HK-2 (cell line): ENCODE measurements around the gene METTL4.
A peak's percentile ranks its signal among the peaks of the same experiment; 100 is the strongest.
"Not testable (repeated sequence)": the region's sequence is repeated elsewhere in the genome, so short reads cannot be mapped to it uniquely, and the experiment has no call there.

Experiments used
- DNase-seq: peaks from one replicate; pipeline ENCODE4 v3.0.0-alpha.2; 2018; ENCODE audit not compliant: unreplicated experiment

METTL4 gene

DNA sequence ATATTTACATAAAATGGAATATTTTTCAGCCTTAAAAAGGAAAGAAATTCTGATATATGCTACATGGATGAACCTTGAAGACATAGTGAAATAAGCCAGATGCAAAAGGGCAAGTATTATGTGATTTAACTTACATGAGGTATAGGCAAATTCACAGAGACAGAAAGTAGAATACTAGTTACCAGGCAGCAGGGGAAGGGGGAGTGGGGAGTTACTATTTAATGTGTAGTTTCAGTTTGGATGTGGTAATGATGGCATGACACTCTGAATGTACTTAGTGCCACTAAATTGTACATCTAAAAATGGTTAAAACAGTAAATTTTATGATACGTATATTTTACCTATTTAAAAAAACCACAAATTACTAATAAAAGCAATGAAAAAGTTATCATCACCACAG, 12.1 kb downstream of the METTL4 start:
- DNase-seq: no peak

DNA sequence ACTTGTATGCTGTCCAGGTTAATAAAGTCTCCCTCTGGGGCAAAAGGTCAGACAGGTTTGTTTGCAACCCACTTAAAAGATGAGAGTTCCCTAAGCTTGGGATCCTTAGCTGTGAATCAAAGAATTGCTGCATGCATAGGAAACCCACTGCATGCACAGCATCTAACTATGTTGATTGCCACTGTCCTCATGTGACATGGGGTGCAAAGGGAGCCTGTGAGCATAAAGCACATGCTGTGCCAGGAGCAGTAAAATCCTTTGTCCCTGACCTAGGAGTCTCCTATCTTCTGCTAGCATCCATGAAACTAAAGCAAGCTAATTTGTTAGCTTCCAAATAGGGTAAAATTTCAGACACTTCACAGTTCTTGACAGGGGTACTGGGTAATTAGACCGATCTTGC, 13.8 kb downstream of the METTL4 start:
- DNase-seq: no peak

DNA sequence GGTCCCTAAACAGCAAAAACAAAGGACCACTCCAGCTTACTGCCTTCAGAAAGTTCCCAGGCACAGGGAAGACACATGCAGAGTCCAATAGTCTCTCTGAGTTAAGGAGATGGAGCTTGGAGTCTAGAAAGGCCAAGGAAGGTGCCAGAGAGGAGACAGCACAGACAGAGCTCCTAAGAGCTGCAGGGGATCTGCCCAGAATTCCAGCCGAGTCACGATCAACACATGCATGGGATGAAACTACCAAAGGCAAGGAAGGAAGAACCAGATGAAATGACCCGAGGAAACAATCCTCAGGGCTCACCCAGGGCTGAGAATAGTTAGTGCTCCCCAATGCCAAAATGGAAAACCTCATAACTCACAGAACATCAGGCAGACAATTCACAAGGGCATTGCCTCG, 15.4 kb downstream of the METTL4 start:
- no peak for DNase-seq

DNA sequence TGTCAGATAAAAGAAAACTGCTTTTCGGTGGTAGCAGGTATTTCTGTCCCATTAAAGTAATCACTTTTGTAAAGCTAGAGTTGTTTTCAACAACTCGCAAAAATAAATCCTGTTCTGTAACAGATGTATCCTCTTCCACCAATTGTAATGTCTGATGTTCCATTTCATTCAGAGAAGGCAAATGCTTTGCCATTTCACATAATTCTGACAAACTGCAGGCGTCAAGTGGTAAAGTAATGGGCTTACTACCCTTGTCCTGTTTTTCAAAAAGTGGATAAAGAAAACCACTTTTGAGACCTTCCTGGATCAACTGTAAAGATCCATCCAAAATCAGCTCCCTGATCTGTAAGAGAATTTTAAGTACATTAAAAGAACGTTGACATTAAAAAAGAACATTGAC, 16.6 kb downstream of the METTL4 start:
- no peak for DNase-seq

DNA sequence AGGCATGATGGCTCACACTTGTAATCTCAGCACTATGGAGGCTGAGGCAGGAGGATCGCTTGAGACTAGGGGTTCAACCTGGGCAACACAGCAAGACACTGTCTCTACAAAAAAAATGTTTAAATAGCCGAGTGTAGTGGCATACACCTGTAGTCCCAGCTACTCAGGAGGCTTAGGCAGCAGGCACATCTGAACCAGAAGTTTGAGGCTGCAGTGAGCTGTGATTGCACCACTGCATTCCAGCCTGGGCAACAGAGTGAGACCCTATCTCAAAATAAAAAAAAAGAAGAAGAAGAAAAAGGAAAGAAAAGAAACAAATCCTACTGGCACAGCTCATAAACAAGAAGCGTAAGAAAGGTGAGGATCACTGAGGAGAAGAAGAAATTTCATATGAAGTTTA, 19.9 kb downstream of the METTL4 start:
- no peak for DNase-seq

DNA sequence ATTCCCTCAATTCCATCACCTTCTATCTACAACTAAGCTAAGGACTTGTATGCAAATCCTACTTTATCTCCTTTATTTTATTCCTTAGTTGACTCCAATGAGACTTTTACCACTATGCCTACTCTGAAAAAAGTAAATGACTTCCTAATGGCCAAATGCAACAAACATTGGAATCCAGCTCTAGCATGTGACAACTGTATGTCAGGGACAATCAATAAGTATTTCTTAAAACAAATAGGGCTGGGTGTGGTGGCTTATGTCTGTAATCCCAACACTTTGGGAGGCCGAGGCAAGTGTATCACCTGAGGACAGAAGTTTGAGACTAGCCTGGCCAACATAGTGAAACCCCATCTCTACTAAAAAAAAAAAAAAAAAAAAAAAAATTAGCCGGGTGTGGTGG, 21.8 kb downstream of the METTL4 start:
- DNase-seq: no peak

DNA sequence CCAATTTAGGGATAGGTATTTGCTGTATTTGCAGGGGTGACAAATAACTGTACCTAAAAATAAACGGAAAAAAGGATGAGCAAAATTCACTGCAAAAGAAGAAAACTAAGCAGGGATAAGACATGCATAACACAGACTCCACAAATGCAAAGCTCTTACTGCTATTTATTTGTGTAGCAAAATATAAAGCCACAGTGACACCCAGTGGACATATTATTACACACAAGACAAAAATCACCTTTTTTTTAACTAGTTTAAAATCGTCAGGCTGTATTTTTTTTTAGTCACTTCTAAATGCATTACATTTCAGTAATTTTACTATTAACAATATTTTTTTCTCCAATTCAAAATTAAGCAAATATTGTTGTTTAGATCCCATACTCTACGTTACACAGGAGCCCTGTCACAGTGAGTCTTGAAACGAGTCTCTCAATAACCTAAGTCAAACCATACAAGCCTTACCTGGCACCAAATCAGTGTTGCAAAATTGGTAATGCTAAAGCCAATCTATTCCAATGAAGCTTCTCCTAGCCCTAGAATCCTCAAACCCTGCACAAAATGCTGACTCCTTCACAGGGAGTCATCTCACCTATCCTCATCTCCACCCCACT, 23.7 kb downstream of the METTL4 start:
- DNase-seq: no peak

DNA sequence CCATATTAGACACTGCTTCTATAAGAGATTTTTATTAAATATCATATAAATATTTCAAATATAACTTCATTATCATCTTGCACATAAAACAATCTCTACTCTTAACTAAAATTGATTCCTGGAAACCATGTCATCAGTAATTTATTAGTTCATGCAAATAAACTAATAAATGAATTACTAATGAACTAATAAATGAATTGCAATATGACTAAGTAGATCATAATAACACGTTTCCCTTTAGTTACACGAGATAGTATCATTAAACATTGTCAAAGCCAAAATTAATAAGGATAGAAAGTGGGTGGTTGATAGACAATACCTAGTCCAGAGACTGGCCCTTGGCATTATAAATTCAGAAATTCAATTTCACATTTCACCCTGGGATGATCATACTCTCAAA, 26.1 kb downstream of the METTL4 start:
- no peak for DNase-seq

DNA sequence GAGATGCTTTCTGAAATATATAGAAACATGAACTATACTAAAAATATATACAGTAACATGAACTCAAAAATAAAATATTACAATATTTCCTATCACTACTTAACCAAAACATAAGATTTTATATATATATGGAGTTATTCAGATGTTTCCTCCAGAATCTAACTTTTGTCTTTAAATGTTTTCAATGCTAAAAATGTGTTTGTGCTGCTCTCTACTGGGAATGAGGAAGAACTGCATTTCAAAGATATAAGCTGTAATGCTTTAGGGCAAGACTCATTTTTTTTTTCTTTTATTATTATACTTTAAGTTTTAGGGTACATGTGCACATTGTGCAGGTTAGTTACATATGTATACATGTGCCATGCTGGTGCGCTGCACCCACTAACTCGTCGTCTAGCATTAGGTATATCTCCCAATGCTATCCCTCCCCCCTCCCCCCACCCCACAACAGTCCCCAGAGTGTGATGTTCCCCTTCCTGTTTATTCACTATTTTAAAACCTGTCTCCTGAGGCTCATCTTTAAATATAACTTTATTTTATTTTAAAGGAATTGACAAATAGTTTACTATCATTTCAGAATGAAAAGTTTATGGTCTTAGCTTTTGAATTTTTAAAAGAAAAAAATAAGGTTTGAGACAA, 29.3 kb downstream of the METTL4 start:
- DNase-seq: not testable (repeated sequence)

DNA sequence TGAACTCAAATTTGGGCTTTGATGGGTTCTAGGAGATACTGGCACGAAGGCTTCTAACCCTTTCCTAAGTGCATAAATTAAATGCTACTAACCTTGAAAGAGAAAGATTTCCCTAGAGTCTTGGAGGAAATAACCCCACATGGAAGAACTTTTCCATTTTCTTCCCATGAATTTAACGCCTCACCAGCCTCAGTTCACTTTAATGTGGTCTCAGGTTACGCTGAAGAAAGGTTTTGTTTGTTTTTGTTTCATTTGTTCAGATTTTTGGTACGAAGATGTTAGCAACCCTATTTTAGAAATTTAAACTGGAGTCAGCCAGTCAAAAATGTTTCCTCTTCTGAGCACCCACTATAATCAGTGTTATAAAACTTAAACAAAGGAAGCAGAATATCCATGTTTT, 30.7 kb downstream of the METTL4 start:
- DNase-seq: no peak

DNA sequence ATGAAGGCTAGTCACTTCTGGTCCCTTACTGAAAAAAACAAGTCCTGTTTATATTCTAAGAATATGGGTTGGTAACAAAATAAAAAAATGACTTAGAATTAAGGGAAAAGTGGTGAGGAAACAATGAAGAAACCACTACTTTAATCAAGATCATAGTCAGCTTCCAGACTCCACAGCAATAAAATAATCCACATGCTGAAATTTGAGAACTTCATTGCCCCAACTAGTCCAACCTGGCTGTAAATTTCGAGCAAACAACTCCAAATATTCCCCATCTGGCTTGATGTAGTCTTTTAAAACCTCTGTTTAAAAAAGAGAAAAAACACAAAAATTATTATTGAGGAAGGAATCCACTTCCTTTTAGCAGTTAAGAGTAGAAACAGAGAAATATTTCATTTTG, 32.5 kb downstream of the METTL4 start:
- DNase-seq: no peak

DNA sequence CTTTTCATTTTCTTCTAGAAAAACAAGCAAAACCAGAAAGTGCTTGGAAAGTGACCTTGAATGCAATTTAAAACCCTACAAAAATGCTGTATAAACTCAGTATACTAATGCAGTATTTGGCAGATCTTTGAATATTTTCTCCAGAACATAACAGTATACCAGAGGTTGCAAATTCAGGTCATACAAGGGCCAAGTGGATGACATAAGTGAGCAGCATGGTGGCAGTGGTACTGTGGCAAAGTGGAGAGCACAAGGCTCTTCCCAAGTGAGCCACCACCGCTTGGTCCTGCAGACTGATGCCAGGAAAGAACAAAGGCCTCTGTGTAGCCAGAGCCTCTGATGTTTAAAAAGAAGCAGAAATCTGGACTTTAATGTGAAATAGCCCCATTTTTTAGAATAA, 33.1 kb downstream of the METTL4 start:
- DNase-seq: no peak

DNA sequence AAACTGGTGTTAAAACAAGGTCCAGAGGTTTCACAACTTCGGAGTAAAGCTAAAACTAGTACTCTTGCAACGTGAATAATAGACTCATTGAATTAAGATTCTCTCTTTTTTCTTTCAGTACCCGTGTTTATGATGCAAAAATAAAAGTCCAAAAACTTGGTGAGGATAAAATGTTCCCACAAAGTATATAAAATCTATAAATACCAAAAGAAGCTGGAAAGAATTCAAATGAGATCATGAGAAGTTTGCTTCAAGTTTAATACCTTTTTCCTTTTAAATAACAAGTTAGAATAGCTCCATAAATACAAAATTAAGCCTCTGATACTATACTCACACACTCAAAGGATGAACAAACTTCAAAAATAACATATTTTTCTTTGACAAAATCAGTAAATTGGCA, 34.0 kb downstream of the METTL4 start:
- no peak for DNase-seq

DNA sequence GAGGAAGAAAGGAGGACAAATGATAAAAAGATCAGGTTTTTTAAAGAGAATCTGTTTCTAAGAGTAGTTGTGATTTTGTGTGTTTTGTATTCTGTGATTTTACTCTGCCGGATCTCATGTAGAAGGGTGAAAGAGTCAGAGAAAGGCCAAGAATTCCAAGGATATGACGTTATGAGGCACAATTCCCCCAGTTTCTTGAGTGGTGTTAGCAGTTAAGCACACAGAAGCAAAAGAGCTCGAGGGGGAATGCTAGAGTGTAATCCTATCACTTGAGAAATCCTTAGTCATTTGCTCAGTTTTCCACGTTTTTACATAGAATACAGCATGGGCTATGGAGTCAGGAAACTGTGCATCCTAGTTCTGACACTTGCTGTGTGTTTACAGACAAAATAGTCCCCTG, 34.8 kb downstream of the METTL4 start:
- no peak for DNase-seq

DNA sequence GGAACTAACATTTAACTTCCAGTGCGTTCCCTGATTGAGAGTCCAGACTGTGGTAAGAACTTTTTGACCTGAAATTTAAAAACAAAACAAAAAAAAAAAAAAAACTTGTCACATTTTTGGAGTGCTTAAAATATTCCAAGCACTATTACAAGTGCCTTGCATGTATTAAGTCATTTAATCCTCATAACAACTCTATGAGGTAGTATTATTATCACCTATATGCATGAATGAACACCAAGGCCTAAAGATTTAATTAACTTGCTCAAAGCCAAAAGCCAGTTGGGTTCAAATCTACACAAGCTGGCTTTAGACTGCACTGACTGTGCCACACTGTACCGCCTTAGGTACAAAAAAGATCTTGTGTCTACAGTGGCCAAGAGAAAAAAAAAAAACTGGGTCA, 35.2 kb downstream of the METTL4 start:
- DNase-seq: no peak

DNA sequence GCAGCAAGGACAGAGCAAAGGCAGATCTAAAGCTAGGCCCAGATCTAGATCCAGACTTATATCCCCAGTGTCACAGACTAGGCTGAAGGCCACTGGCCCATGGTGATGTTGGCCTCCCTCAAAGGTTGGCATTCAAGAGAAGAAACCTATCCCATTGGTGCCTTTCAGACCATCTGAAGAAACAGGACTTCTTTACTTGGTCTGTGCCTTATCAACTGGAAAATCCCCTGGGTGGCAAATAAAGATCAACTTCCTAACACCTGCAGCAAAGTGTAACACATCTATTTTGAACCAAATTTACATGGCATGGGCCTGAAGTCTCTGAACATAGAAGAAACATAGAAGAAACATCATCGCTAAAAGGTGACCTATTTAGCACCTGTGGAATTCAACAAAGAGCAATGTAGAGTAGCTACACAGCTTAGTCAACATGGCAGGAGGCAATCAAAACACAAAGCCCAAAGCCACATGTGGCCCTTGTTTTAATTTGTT, 35.8 kb downstream of the METTL4 start:
- no peak for DNase-seq

DNA sequence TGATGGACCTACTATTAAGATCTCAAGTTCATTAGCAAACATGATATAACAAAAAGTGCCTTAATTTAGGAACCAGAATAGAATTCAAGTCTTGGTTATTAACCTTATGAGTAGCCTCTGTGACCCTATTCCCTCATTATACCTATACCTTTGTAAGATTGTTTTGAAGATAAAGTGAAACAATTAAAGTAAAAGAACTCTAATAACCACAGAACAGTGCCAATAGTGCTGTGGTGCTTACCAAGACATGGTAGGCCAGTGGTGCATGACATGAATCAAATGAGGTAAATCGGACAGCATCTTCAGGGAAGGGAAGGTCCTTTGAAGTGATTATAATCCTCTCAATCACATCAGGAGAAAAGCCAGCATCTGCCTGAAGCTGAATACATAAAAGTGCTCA, 36.4 kb downstream of the METTL4 start:
- no peak for DNase-seq

DNA sequence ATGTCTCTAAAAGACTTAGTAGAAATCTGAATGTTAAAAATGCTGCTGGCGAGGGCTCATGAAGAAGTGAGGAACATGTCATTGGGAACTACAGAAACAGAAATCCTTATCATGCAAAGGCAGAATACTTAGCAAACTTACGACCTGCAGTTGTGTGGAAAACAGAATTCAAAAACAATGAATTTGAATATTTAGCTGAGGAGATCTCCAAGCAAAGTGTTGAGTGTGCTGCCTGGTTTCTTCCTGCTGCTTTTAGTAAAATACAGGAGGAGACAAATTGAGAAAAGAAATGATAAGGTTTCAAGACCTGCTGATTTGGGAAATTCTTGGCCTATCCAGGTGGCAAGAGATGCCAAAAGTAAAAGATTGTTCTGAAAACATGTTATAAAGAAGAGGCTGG, 38.5 kb downstream of the METTL4 start:
- no peak for DNase-seq

DNA sequence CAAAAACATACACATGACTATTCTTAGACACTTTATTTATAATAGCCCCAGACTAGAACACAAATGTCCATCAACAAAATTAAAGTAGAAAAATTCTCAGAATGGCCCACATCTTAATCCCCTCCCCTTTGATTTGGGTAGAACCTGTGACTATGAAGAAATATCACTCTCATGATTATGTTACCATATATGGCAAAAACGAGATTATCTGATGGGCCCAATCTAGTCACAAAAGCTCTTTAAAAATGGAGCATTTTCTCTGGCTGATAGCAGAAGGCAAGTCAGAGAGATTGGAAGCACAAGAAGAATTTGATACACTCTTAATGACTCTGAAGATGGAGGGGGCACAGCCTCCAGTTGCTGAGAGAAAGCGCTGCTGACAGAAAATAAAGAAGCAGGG, 39.6 kb downstream of the METTL4 start:
- no peak for DNase-seq

DNA sequence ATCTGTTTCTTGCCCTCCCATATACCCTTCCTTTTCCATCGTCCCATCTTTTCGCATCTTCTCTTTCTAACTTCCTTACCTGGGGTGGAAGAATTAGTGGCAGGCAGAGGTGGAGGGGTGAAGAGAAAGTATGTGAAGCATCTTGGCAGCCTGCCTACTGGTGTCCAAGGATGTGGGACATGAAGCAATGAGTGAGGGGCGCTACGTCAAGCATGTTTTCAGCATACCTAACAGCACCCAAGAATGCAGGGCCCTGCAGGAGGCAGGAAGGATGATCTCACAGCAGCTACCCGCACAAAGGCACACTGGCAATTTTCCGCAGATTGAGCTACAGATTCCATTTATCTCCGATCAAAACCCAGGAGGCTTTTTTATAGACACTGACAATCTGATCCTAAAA, 42.2 kb downstream of the METTL4 start:
- DNase-seq: peak; percentile 29

DNA sequence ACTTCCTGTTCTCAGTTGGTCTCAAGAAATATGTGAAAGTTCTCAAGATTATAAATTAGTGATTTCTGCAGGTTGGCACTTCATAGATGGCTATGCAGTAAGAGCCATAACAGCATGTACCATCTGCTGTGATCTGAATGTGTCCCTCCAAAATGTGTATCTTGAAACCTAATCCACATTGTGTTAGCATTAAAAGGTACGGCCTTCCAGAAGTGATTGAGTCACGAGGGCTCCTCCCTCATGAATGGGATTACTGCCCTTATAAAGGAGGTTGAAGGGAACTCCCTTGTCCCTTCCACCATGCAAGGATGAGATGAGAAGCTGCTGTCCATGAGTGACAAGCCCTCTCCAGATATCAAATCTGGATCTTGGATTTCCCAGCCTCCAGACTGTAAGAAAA, 45.0 kb downstream of the METTL4 start:
- no peak for DNase-seq

DNA sequence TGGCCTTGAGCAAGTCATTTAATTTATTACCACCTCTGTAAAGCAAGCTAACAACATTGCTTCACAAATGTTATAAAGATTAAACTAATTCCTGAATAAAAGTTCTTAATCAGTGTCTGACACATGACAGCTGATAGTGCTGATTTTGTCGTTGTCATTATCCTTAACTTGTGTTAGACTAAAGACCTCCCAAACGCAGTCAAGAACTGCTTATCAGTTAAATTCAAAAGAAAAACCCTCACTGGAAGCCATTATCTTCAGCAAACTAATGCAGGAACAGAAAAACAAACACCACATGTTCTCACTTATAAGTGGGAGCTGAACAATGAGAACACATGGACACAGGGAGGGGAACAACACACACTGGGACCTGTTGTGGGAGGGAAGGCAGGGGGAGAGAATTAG, 46.5 kb downstream of the METTL4 start:
- DNase-seq: not testable (repeated sequence)

DNA sequence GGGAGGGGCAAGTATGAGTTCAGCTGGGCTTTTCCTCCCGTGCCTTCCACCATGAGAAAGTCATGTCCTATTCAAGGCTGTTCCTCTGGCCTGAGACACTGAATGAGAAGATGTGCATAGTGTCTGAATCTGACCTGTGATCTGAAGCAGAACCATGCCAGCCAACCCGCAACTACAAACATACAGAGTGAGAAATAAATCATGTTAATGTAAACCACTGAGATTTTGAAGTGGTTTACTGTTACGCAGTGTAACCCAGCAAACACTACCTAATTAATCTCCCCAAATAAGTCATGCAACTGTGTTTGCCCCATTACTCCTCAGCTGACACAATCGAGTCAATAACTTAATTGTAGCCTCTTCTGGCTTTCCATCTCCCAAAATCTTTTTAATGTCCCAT, 49.2 kb downstream of the METTL4 start:
- DNase-seq: no peak

DNA sequence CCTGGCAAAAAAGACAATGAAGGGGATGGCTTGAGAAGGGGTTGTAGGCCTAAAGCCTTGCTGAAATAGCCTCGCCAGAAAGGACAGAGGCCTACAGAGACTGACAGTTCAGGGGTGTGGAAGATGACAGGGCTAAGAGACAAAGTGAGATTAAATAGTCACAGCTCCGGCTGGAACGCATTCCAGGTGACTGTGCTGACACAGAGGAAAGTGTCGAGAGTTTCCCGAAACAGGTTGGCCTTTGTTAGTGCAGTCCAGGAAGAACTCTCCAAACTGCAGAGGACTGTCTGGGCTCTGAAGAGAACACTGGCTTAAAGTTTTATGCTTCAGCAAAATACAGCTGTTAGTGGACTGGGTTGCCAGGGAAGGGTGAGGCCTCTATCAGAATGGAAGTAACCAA, 52.8 kb downstream of the METTL4 start:
- no peak for DNase-seq
